ENCODE data around the gene PRMT9.

- TF ChIP-seq ZNF24 (IDR thresholded peaks at IDR 0.05), result no peak
- TF ChIP-seq EGR1 (IDR thresholded peaks at IDR 0.05; ENCODE audit: borderline replicate concordance in 1 of 2, low read depth in 2 of 2, low read length in 2 of 2), result no peak
- 0 out of 2 replicates have a peak, but pooled peaks have one; percentile 27 for TF ChIP-seq FOXM1 (IDR thresholded peaks at IDR 0.05; ENCODE audit: low read depth, low read length)
Measured at GRCh38 chr4:147707892-147708672, 24.1 kb upstream of the PRMT9 start.

All from GM12878 (cell line).